Neural cell (in vitro differentiated cells): ENCODE measurements around the gene TMX1.

Experiments used
- CTCF ChIP-seq: fragments of 450-650 bp; IDR thresholded peaks from 2 replicates; pipeline ENCODE4 v1.5.1; 2014; ENCODE audit warnings: antibody characterized with exemption, mild to moderate bottlenecking, moderate library complexity; ENCODE audit not compliant: poor library complexity, severe bottlenecking
- EZH2 ChIP-seq: fragments of 200-600, 300-800 bp; shearing (Covaris generic), sonication (generic); IDR thresholded peaks from 2 replicates; pipeline ENCODE4 v1.6.1; 2014; ENCODE audit warnings: antibody characterized with exemption, low read length, borderline replicate concordance, mild to moderate bottlenecking; ENCODE audit not compliant: insufficient read depth, poor library complexity, severe bottlenecking
- MXI1 ChIP-seq: fragments of 450-650 bp; conservative IDR thresholded peaks from 2 replicates; pipeline ENCODE4 v1.6.1; 2014; ENCODE audit warnings: antibody characterized with exemption, mild to moderate bottlenecking; ENCODE audit not compliant: poor library complexity, severe bottlenecking
- POLR2AphosphoS5 ChIP-seq: IDR thresholded peaks from 2 replicates; pipeline ENCODE4 v1.6.1; 2012
- RAD21 ChIP-seq: fragments of 450-650 bp; conservative IDR thresholded peaks from 2 replicates; pipeline ENCODE4 v1.6.1; 2014; ENCODE audit warnings: antibody characterized with exemption, mild to moderate bottlenecking, moderate library complexity
- TAF1 ChIP-seq: IDR thresholded peaks from 2 replicates; pipeline ENCODE4 v1.6.1; 2012; ENCODE audit warnings: low read depth
- TF ChIP-seq, protein P1 (sequence below): IDR thresholded peaks from 2 replicates; pipeline ENCODE4 v1.6.1; 2012; ENCODE audit warnings: borderline replicate concordance

- TF ChIP-seq CTCF (no peak), EZH2 (no peak), MXI1 (no peak), TAF1 (no peak), POLR2AphosphoS5 (no peak), RAD21 (no peak)
- TF ChIP-seq, protein P1, sequence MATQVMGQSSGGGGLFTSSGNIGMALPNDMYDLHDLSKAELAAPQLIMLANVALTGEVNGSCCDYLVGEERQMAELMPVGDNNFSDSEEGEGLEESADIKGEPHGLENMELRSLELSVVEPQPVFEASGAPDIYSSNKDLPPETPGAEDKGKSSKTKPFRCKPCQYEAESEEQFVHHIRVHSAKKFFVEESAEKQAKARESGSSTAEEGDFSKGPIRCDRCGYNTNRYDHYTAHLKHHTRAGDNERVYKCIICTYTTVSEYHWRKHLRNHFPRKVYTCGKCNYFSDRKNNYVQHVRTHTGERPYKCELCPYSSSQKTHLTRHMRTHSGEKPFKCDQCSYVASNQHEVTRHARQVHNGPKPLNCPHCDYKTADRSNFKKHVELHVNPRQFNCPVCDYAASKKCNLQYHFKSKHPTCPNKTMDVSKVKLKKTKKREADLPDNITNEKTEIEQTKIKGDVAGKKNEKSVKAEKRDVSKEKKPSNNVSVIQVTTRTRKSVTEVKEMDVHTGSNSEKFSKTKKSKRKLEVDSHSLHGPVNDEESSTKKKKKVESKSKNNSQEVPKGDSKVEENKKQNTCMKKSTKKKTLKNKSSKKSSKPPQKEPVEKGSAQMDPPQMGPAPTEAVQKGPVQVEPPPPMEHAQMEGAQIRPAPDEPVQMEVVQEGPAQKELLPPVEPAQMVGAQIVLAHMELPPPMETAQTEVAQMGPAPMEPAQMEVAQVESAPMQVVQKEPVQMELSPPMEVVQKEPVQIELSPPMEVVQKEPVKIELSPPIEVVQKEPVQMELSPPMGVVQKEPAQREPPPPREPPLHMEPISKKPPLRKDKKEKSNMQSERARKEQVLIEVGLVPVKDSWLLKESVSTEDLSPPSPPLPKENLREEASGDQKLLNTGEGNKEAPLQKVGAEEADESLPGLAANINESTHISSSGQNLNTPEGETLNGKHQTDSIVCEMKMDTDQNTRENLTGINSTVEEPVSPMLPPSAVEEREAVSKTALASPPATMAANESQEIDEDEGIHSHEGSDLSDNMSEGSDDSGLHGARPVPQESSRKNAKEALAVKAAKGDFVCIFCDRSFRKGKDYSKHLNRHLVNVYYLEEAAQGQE = no peak
Measured at GRCh38 chr14:51258280-51258679, 18.2 kb downstream of the TMX1 start.
